ENCODE measurements around the gene TSEN34.
"Not testable (repeated sequence)": the region's sequence is repeated elsewhere in the genome, so short reads cannot be mapped to it uniquely, and the experiment has no call there.

TSEN34 gene

DNA sequence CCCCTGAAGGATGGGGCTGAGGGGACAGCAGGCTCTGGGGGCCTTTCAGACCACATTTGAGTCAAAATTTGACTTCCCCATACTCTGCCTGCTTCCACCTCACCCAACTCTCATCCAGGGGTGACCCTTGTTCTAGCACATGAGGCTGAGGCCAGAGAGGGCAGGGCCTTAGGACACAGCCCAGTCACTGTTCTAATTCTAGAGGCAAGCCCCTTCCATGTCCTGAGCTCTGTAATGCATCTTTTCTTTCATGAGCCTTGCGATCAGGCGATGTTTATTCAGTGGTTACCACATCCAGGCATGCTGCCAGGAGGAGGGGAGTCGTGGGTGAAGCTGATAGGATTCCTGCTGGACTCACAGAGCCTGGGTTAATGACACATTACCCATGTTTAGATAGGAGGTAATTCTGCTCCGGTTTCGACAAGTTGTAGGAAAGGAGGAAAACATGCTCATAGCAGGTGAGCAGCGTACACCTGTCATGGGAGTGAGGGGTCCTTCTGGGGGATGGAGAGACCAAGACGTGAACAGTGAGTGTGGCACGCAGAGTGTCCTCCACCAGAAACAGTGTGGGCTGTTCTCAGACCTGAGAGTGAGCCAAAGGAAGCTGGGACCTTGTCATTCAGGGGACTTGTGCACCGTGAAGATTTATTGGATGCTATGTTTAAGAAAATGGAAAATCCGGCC lies 18.8 kb downstream of the TSEN34 start:
- DNase-seq = peak; percentile 81

DNA sequence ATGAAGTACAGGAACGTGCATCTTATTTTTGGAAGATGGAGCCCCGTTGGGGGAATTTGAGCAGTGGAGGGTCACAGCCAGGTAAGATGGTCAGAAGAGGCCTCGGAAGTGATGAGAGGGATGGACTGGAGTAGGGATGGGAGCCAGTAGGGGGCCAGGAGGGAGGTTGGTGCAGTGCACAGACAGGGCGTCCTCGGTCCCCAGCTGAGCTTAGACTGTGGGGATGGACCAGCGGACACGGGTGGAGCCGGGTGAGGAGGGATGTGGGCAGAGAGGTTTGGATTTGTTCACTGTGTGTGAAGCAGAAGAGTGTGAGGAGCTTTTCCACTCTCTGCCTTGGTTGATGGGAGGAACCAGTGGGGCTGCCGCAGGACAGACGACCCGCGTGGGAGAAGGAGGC lies 20.1 kb downstream of the TSEN34 start:
- DNase-seq = no peak

DNA sequence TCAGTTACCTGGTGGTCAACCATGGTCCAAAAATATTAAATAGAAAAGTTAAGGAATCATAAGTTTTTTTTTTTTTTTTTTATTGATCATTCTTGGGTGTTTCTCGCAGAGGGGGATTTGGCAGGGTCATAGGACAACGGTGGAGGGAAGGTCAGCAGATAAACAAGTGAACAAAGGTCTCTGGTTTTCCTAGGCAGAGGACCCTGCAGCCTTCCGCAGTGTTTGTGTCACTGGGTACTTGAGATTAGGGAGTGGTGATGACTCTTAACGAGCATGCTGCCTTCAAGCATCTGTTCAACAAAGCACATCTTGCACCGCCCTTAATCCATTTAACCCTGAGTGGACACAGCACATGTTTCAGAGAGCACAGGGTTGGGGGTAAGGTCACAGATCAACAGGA lies 23.1 kb downstream of the TSEN34 start:
- not testable (repeated sequence) for DNase-seq

DNA sequence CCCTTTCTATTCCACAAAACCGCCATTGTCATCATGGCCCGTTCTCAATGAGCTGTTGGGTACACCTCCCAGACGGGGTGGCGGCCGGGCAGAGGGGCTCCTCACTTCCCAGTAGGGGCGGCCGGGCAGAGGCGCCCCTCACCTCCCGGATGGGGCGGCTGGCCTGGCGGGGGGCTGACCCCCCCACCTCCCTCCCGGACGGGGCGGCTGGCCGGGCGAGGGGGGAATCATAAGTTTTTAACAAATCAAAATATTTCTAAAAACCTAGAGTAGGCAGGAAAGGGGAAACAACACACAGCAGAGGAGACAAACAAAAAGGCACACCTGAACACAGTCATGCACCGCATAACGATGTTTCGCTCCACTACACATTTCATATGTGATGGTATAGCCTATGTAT lies 23.6 kb downstream of the TSEN34 start:
- DNase-seq = not testable (repeated sequence)

DNA sequence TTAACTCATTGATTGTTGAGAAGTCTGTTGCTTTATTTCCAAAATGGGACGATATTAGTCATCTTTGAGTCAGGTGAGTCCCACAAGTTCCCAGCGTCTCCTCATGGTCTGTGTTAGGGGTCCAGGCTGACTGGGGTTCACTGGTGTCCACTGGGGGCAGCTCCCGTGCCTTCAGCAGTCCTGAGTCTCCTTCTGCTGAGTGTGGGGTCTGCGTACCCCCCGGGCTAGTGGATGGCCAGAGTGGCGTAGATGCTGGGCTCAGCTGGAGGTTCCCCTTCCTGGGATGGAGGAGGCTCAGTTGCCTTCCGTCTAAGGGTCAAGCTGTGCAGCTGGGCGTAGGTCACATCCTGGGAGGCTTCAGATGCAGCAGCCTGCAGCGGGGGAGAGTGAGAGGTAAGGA lies 25.8 kb downstream of the TSEN34 start:
- no peak for DNase-seq

DNA sequence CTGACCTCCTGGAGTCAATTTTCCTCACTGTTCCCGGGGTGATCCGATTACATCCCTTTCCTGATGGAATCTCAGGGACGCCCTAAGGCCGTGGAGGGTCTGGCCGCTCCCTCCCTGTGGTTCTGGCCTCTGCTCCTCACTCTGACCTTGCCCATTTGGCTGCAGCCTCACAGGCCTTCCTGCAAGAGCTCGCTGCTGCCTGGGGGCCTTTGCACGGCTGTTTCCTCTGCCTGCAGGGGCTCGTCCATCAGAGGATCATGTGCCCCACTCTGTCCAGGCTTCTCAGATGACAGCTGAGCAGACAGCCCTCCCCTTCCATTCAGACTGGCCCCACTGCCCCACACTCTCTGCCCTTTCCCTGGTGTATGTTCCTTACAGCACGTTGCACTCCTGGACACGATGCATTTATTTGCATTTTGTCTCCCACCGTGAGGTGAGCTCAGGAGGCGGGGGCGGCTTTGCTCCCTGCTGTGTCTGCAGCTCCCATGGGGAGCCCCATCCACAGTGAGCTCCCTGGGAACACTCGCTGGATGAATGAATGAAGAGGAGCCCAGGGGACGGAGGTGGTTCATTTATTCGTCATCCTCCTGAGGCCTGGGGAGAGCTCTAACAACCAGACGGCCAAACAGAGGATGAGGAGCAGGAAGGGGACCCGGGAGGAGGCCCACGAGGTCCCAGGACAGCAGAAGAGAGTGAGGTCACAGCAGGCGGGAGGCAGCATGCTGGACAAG lies 26.6 kb downstream of the TSEN34 start:
- DNase-seq = not testable (repeated sequence)

DNA sequence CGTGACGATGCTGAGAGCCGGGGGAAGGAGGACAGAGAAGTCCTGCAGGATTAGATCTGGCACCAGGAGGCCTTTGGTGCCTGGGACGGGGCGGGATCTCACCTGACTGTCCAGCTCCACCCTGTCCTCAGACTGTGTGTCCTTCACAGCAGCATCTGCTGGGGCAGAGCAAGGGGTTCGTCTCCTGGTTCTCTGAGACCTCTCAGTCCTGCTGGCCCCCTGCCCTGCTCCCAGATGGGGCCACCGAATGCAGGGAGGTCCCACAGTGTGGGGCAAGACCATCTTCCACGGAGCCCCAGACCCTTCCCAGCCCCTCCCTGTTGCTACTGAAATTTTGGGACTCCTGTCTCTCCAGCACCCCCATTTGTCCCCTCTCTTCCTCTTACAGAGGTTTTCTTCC lies 27.2 kb downstream of the TSEN34 start:
- no peak for DNase-seq

DNA sequence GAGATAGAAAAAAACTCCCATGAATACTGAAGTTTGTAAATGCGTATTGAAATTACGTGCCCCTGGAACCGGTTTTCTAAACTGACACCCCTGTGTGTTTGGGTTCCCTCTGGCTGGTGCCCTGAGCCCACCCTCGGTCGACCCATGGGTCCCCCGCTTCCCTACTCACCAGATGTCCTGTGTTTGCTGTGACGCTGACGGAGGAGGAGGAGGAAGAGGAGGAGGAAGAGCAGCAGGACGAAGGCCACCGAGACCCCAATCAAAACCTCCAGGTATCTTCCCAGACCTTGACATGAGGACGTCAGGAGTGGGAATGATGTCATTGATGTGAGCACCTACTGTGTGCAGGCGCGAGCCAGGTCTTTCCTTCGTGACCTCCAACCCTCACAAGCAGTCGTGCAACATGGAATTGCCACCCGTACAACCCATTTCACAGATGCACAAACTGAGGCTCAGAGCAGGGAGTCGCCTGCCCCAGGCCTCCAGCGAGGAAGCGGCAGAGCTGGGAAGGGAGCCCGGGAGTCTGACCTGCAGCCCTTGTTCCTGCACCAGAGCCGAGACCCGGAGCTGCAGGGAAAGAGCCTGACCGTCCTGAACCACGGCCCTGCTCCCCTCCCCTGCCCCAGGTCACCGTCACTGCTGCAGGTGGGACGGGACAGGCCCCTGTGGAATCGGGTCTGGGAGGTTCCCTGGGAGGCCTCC lies 28.0 kb downstream of the TSEN34 start:
- DNase-seq = no peak

DNA sequence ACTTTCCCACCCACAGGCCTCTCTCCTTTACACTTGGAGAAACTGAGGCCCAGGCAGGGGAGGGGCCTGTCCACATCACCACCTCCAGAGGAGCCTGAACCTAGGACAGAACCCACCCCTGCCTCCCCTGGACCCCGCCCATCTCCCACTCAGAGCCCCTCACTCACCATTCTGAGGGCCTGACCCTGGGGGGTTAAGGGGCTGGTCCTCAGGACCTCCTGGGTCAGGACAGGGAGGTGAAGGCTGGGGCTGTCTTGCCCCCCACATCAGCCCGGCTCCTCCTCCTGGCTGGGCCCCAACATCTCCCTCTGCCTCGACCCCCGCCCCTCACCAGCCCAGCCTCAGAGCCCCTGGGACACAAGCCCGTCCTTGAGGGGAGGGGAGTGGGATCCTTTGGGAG lies 28.6 kb downstream of the TSEN34 start:
- DNase-seq = not testable (repeated sequence)

DNA sequence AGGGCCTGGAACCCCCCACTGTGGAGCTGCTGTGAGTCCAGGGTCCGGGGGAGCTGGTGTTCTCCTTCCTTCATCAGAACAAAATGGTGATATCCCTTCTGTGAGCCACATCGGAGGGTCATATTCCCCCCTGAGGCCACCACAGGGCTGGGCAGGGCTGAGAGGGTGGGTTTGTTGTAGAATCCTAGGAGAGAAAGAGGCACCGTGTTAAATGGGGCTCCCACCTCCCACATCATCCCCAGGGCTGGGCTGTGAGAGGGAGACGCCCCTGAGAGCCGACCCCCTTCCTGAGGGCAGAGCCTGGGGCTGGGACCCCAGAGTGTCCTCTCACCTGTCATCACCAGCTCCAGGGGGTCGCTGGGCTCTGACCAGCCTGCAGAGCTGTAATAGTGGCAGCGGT lies 30.8 kb downstream of the TSEN34 start:
- DNase-seq = not testable (repeated sequence)

DNA sequence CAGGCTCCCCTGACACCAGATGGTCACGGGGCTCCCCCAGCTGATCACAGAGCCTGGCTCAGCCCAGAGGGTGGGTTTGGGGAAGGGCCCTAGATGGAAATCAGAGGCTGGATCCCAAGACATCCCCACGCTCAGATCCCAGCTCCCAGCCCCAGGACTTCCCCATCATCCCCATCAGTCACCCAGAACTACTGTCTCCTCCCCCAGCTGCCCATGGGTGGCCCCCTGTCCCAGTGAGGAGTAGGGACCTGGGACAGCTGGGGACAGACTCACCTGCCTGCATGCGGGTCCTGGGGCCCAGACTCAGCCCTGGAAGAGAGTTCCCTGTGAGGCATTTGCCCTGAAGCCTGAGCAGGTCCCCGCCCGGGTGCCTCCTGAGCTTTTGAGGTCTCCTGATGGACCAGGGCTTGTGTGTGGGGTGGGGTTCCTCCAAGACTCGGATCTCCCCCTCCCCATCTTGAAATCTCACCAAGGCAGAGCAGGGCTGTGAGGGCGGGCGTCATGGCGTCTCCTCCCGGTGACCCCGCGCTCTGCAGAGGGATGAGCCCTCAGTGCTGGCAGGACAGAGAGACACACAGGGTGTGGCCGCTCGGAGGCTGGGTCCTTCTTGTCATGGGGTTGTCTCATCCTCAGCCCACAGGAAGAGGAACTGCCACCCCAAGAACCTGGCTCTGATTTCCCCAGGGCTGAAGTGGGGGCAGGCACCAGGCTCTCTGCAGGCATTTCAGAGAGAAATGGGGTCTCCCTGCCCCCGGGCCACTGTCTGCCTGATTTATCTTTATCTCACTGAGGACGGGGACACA lies 31.6 kb downstream of the TSEN34 start, which contains the start of gene LILRB3:
LILRB3 (minus strand) TSS at position 534 of the 803 bp plus-strand sequence; CDS start at position 503, 31 bp downstream.
- DNase-seq = not testable (repeated sequence)

DNA sequence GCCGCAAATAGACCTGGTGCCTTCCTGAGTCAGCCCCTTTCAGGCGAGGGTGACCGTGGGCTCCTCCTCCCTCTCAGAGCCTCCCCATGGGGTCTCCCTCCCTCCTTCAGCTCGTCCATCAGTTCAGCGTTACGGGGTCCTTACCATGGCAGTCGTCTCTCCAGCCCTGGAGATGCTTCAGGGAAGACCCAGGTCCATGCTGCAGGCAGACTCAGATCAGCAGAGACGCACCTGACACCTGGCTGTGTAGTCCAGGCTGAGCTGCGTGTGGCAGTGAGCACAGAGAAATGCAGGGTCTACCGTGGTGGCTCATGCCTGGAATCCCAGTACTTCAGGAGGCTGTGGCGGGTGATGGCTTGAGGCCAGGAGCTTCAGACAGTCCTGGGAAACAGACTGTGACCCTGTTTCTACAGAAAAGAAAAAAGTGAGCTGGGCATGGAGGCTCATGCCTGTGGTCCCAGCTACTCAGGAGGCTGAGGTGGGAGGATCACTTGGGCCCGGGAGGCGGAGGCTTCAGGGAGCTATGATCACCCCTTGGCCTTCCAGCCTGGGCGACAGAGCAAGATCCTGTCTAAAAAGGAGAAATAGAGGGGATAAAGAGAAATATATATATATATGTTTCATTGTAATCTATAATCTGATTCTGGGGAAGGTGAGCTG lies 32.3 kb downstream of the TSEN34 start:
- not testable (repeated sequence) for DNase-seq

DNA sequence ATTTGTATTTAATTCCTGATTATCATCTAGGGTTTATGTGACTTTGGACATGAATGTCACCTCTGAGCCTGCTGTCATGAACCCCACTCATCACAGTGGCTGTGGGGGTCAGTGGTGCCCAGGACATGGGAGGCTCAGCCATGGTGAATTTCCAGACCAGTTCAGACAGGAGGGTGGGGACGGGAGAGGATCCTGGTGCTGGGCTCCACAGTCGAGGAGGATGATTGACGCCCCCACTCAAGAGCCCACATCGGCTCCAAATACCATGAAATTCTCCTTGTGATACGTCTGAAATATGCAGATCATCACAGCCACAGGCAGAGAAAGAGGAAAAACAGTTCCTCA lies 32.8 kb downstream of the TSEN34 start:
- DNase-seq = not testable (repeated sequence)

DNA sequence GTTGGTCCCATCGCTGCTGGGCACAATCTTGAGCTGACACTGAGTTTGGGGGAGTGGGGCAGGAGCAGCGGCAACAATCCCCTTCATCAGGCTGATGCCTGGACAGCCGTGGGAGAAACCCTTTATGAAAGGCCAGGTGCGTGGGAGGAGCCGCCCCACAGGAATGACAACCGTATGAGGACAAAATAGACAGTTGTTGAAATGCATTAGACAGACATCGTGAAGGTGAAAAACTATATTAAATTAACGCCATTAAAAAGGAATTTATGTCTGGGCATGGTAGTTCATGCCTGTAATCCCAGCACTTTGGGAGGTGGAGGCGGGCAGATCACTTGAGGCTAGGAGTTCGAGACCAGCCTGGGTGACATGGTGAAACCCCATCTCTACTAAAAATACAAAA lies 33.5 kb downstream of the TSEN34 start:
- not testable (repeated sequence) for DNase-seq

DNA sequence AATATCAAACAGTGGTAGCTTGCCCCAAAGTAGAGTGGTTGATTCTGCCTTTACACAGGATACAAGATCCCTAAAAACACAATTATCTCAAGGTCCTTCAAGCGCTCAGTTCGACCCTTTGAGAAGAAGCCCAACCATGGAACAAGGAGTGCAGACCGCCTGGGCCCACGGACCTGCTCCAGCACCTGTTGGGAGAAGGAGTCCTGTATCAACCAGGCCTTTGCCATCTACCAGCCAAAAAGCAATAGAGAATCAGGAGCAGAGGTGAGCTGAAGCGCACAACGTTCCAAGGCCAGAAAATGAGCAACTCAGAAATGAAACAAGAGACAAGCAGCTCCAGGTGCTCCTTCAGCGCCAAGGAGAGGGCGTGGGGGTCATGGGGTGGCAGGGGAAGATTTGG lies 38.0 kb downstream of the TSEN34 start:
- DNase-seq = no peak

DNA sequence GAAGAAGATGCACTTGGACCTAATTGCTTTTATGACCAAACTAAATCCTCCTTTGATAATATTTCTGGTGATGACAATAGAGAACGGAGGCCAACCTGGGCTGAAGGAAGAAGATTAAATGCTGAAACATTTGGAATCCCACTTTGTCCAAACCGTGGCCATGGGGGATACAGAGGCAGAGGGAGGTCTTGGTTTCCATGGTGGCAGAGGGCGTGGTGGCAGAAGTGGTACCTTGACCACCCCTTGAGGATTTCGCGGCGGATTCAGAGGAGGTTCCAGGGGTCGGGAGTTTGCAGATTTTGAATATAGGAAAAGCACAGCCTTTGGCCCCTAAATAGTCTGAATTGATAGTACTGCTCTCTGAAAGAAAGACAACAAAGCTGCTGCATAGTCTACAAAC lies 38.9 kb downstream of the TSEN34 start:
- DNase-seq = no peak

DNA sequence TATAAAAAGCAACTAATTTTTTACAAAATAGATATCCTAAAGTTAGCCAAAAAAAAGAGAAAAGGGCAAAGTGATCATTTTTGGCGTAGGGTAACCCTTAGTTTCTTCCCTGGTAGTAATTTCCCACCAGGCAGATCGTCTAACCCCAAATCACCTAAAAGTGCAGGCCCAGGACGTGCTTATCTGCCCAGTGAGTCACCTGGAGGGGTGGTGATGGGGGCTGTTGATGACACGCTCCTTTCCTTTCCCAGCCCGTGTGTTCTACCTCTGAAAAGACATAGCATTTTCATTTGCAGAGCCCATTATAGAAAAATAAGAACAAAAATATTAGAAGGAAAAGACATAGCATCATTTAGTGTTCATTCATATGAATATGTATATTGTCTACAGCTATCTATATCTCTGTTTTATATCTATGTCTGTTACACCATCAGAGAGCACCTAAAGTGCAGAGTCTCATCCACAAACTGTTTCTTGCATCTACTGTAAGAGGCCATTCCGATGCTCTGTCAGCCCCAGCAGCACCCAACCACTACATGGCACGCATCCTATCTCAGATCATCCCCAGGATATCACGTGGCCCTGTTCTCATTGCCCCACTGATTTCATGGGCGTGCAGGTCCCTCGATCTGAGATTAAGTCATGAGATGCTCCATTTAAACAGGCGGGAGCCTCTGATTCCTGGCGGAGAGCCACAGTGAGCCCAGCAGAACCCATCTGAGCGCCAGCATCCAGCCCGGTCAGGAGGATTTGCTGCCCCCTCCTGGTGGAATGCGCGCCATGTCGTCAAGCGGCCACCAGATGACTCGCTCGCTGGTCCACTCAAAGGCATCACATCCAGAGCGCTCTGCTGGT lies 40.2 kb downstream of the TSEN34 start:
- DNase-seq = peak; percentile 61

DNA sequence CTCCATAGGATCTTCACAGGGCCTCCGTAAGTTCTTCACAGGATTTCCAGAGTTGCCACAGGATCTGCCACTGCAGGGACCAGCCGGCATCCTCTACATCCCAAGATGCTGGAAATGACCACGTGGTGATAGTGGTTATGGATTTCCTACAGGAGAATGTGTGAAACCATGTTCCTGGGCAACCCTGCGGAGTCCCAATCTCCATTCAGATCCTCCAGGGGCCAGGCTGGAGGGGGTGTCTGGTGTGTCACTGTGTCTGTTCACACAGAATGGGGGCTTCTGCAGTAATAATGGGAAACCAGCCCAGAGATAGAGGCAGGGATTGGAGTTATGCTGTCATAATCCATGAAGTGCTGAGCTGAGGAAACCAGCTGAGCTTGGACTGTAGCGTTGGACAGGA lies 42.8 kb downstream of the TSEN34 start:
- DNase-seq = no peak

DNA sequence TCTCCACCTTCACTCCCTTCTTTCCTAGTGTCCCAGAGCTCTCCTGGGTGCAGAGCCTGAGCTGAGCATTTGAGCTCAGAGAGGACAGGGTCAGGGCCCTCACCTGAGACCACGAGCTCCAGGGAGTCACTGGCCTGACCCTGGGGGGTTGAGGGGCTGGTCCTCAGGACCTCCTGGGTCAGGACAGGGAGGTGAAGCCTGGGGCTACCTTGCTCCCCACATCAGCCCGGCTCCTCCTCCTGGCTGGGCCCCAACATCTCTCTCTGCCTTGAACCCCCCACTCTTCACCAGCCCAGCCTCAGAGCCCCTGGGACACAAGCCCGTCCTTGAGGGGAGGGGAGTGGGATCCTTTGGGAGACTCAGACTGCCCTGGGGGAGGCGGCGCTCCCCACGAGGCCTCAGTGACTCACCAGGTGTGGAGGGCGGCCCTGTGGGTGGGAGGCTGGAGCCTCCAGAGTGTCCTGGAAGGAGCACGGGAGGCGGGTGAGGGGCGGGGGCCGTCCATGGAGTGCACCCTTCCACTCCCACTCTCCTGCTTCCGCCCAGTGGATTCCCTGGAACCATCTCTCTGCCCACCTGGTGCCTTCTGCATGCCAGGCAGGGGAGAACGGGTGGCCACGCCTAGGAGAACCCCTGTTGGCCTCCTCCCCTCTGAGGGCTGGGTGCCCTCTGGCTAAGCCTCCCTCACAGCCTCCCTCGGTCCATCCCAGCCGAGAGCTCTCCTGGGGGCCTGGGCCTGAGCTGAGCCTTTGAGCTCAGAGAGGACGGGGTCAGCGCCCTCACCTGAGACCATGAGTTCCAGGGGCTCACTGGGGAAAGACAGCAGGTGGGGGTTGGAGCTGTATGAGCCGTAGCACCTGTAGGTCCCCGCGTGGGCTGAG lies 48.6 kb downstream of the TSEN34 start:
- not testable (repeated sequence) for DNase-seq
